ENCODE results near the gene MCTP1.

DNA sequence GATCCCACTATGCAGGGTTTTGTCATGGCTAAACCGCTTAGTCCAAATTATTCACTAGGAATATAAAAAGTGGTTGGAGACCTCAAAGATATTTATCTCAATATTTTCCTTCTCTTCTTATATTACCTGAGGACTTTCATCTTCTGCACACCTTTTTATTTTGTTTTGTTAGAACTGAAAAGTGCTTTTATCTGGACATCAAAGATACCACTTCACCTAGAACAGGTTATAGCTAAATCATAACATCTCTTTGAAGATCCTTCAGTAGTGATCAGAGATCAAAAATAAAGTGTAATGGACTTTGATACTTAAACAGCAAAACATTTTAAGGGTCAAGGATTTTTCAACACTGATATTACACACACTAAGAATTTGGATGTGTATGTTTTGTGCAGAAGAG lies 160.2 kb downstream of the MCTP1 start:
- TF ChIP-seq, protein P1, sequence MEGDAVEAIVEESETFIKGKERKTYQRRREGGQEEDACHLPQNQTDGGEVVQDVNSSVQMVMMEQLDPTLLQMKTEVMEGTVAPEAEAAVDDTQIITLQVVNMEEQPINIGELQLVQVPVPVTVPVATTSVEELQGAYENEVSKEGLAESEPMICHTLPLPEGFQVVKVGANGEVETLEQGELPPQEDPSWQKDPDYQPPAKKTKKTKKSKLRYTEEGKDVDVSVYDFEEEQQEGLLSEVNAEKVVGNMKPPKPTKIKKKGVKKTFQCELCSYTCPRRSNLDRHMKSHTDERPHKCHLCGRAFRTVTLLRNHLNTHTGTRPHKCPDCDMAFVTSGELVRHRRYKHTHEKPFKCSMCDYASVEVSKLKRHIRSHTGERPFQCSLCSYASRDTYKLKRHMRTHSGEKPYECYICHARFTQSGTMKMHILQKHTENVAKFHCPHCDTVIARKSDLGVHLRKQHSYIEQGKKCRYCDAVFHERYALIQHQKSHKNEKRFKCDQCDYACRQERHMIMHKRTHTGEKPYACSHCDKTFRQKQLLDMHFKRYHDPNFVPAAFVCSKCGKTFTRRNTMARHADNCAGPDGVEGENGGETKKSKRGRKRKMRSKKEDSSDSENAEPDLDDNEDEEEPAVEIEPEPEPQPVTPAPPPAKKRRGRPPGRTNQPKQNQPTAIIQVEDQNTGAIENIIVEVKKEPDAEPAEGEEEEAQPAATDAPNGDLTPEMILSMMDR (optimal IDR thresholded peaks at IDR 0.05 in 1 of 3, IDR thresholded peaks at IDR 0.05 in 1 of 3, conservative IDR thresholded peaks at IDR 0.05 in 1 of 3; ENCODE audit: extremely low read depth in 1 of 3, insufficient read depth in 2 of 3, low read length in 3 of 3): no peak
- no peak for TF ChIP-seq EZH2 (IDR thresholded peaks at IDR 0.05; ENCODE audit: low read length)
